GM12878 (cell line): Measurements from ENCODE around the gene ST7. TPM values are rescaled to one million over a fixed set of nuclear protein-coding genes. Genes with fewer than 3 reads are reported as not detected.

Experiments
- ATAC-seq: fragments of 200-7000 bp; cut with Tn5 transposase; 3 replicates; pipeline ENCODE4 v1.9.1; 2020; ENCODE audit warnings: mild to moderate bottlenecking, moderate library complexity
- BruUV-seq: library from RNA; stranded (reverse); fragments of 400-500 nt; replicated peaks from 2 replicates; lab custom pipeline; 2021; lab: Mats Ljungman, UMichigan
- CTCF ChIA-PET: fragments of 300-600 bp; sonication (Branson Sonifier 250); formaldehyde crosslinking; extraction: SDS; loops from one replicate; lab custom pipeline; 2021; ENCODE audit warnings: inconsistent platforms; lab: Yijun Ruan, JAX
- POLR2A ChIA-PET: fragments of 350-600 bp; formaldehyde crosslinking; extraction: SDS; loops from one replicate; lab custom pipeline; 2021; ENCODE audit warnings: inconsistent platforms; lab: Charles Lee
- RAD21 ChIA-PET: fragments of 300-600 bp; sonication (Branson Sonifier 250); formaldehyde crosslinking; loops from one replicate; lab custom pipeline; 2023; ENCODE audit warnings: antibody characterized with exemption; ENCODE audit not compliant: unreplicated experiment; lab: Charles Lee
- SMC1A ChIA-PET: fragments of 300-600 bp; sonication (Branson Sonifier 250); formaldehyde crosslinking; loops from one replicate; lab custom pipeline; 2023; ENCODE audit not compliant: unreplicated experiment, uncharacterized antibody; lab: Charles Lee
- DNase-seq: peaks from one replicate; pipeline ENCODE4 v3.0.0-alpha.2; 2011; ENCODE audit warnings: low read depth, low spot score
- FAIRE-seq: peaks from 3 replicates; lab custom pipeline; 2011; peaks lifted over from hg19 to GRCh38; lab: Jason Lieb, UNC
- H2AFZ ChIP-seq: 2 replicates; pipeline ENCODE4 v1.6.0; 2011; ENCODE audit warnings: low read depth, low read length, control low read depth; ENCODE audit not compliant: control insufficient read depth
- H3K27ac ChIP-seq: 2 replicates; pipeline ENCODE4 v1.5.1; 2011; ENCODE audit warnings: control low read depth; ENCODE audit not compliant: control insufficient read depth, insufficient read depth
- H3K27me3 ChIP-seq, 2 experiments: replicated peaks in 1 of 2; 2 replicates each; pipeline versions ENCODE4 v1.6.0 to v1.6.1; 2011; ENCODE audit warnings: low read length in 1 of 2; ENCODE audit not compliant: control insufficient read depth in 2 of 2, insufficient read depth in 2 of 2
- H3K36me3 ChIP-seq, 2 experiments: 2 replicates each; pipeline ENCODE4 v1.5.1; 2011; ENCODE audit warnings: low read length in 1 of 2; ENCODE audit not compliant: control insufficient read depth in 2 of 2, insufficient read depth in 2 of 2
- H3K4me1 ChIP-seq: 2 replicates; pipeline ENCODE4 v1.6.1; 2011; ENCODE audit warnings: mild to moderate bottlenecking, low read length, moderate library complexity, mixed read lengths; ENCODE audit not compliant: control insufficient read depth, insufficient read depth
- H3K4me2 ChIP-seq: 2 replicates; pipeline ENCODE4 v1.6.0; 2011; ENCODE audit warnings: control low read depth; ENCODE audit not compliant: control insufficient read depth, insufficient read depth
- H3K4me3 ChIP-seq: fragments of 200-600 bp; sonication (generic); 2 replicates; pipeline ENCODE4 v1.5.1; 2016
- H3K79me2 ChIP-seq: 2 replicates; pipeline ENCODE4 v1.6.0; 2011; ENCODE audit warnings: low read length; ENCODE audit not compliant: control insufficient read depth, insufficient read depth
- H3K9ac ChIP-seq: 2 replicates; pipeline ENCODE4 v1.8.0; 2011; ENCODE audit warnings: low read length, control low read depth, mixed read lengths; ENCODE audit not compliant: control insufficient read depth, insufficient read depth
- H3K9me3 ChIP-seq: replicated peaks from 3 replicates; pipeline ENCODE4 v1.5.1; 2011; ENCODE audit warnings: mild to moderate bottlenecking, low read length; ENCODE audit not compliant: control insufficient read depth, insufficient read depth
- H4K20me1 ChIP-seq: 2 replicates; pipeline ENCODE4 v1.6.0; 2011; ENCODE audit not compliant: control insufficient read depth, insufficient read depth
- BACH1 ChIP-seq: fragments of 450-650 bp; IDR thresholded peaks from 2 replicates; pipeline ENCODE4 v1.6.1; 2017; ENCODE audit warnings: mild to moderate bottlenecking, borderline replicate concordance
- BHLHE40 ChIP-seq, 2 experiments: fragments of 450-650 bp in 1 of 2; IDR thresholded peaks; 2 replicates each; pipeline ENCODE4 v1.6.1; 2011 to 2017; ENCODE audit warnings: low read depth in 2 of 2, borderline replicate concordance in 1 of 2, improper control_type of control experiment in 1 of 2, low read length in 1 of 2, mild to moderate bottlenecking in 1 of 2
- CBX5 ChIP-seq: sonication (generic); IDR thresholded peaks from 2 replicates; pipeline ENCODE4 v1.6.1; 2016; ENCODE audit warnings: low read depth, moderate library complexity, mild to moderate bottlenecking, inconsistent platforms
- EP300 ChIP-seq, 2 experiments: fragments of 150-350 bp in 1 of 2; IDR thresholded peaks; 2 replicates each; pipeline ENCODE4 v1.6.1; 2011 to 2012; ENCODE audit warnings: low read depth in 2 of 2, low read length in 2 of 2, borderline replicate concordance in 1 of 2, improper control_type of control experiment in 1 of 2, inconsistent platforms in 1 of 2; ENCODE audit not compliant: control insufficient read depth in 1 of 2
- KAT2A ChIP-seq: conservative IDR thresholded peaks from 2 replicates; pipeline ENCODE4 v1.6.1; 2011; ENCODE audit warnings: low read depth, low read length; ENCODE audit not compliant: control insufficient read depth
- LARP7 ChIP-seq: fragments of 450-650 bp; IDR thresholded peaks from 2 replicates; pipeline ENCODE4 v1.6.1; 2017; ENCODE audit warnings: mild to moderate bottlenecking
- MYC ChIP-seq: IDR thresholded peaks from 2 replicates; pipeline ENCODE4 v1.6.1; 2011; ENCODE audit warnings: mild to moderate bottlenecking, low read length, moderate library complexity, inconsistent platforms; ENCODE audit not compliant: insufficient read depth, insufficient replicate concordance, insufficient read length, severe bottlenecking
- POLR2AphosphoS2 ChIP-seq: IDR thresholded peaks from 2 replicates; pipeline ENCODE4 v1.6.1; 2011; ENCODE audit warnings: low read depth, mild to moderate bottlenecking, low read length, improper control_type of control experiment, moderate library complexity
- RBBP5 ChIP-seq: fragments of 200-600 bp; sonication (generic); conservative IDR thresholded peaks from 2 replicates; pipeline ENCODE4 v1.6.1; 2016
- RCOR1 ChIP-seq: conservative IDR thresholded peaks from 2 replicates; pipeline ENCODE4 v1.6.1; 2012; ENCODE audit warnings: low read depth, low read length, improper control_type of control experiment
- SMAD1 ChIP-seq: fragments of 450-650 bp; IDR thresholded peaks from 2 replicates; pipeline ENCODE4 v1.6.1; 2018; ENCODE audit warnings: mild to moderate bottlenecking, low read depth; ENCODE audit not compliant: partially characterized antibody
- SMAD5 ChIP-seq: IDR thresholded peaks from 2 replicates; pipeline ENCODE4 v1.6.1; 2016; ENCODE audit warnings: antibody characterized with exemption, low read depth
- TBL1XR1 ChIP-seq: IDR thresholded peaks from 2 replicates; pipeline ENCODE4 v1.6.1; 2012; ENCODE audit warnings: low read depth, low read length, improper control_type of control experiment
- ZSCAN29 ChIP-seq: fragments of 450-650 bp; IDR thresholded peaks from 2 replicates; pipeline ENCODE4 v1.6.1; 2017; ENCODE audit warnings: mild to moderate bottlenecking, moderate library complexity
- WGBS: methylation state at CpG from one replicate; pipeline ENCODE4 v1.1.6; 2016; ENCODE audit warnings: low lambda C conversion rate; ENCODE audit not compliant: insufficient replicate concordance, insufficient coverage; ENCODE audit errors: missing lambda C conversion rate; 5-methylcytosine and 5-hydroxymethylcytosine counted together
- in situ Hi-C: fragments of 300-500 bp; cut with MboI; formaldehyde crosslinking; loops from 9 replicates; pipeline ENCODE4 v1.14.3; 2018; ENCODE audit warnings: mixed read lengths
- intact Hi-C: fragments of 100-400 bp; cut with micrococcal nuclease; formaldehyde crosslinking; loops from one replicate; pipeline ENCODE4 v1.14.2; 2022; ENCODE audit not compliant: unreplicated experiment
- polyA plus RNA-seq, 11 experiments: library from polyadenylated mRNA; depleted of rRNA in 4 of 11; unstranded in 6 of 11; stranded (reverse) in 5 of 11; fragments of >200 nt; fragmentation: Nextera tagmentation in 4 of 11; fragmentation: Illumina TruSeq in 1 of 11; extraction: Ambion mirVana in 4 of 11; extraction: Trizol in 1 of 11; gene quantifications; 1 replicate in 1 of 11; 2 replicates in 10 of 11; pipeline versions ENCODE4 v1.2.1 to v1.2.3, GENCODE V29; 2011 to 2016; ENCODE audit warnings: inconsistent platforms in 2 of 11, missing spikeins in 2 of 11, low read depth in 1 of 11
- total RNA-seq, 4 experiments: library from RNA; depleted of rRNA in 3 of 4; stranded (reverse); fragments of >200 nt in 3 of 4; fragmentation: Illumina TruSeq in 1 of 4; extraction: Trizol in 1 of 4; gene quantifications; 2 replicates each; pipeline versions ENCODE4 v1.2.1 to v1.2.3, GENCODE V29; 2013 to 2021
- TF ChIP-seq, protein P1 (sequence below): IDR thresholded peaks from 2 replicates; pipeline ENCODE4 v1.6.1; 2012; ENCODE audit warnings: low read depth, low read length, improper control_type of control experiment
- TF ChIP-seq, protein P2 (sequence below): IDR thresholded peaks from 2 replicates; pipeline ENCODE4 v1.6.1; 2011; ENCODE audit warnings: borderline replicate concordance, low read depth, mild to moderate bottlenecking, moderate library complexity, low read length; ENCODE audit not compliant: insufficient read depth, poor library complexity, severe bottlenecking
- TF ChIP-seq, protein P3 (sequence below): fragments of 450-650 bp; IDR thresholded peaks from 2 replicates; pipeline ENCODE4 v1.6.1; 2016; ENCODE audit warnings: mild to moderate bottlenecking
- TF ChIP-seq, protein P4 (sequence below): IDR thresholded peaks from 2 replicates; pipeline ENCODE4 v1.6.1; 2012; ENCODE audit warnings: low read length, inconsistent platforms

ST7 gene
- total and polyA plus RNA-seq, 10 of the 15 experiments (the other 5 are each of a cell fraction or from before 2014, with no cell fraction given): 27.7 to 76.4 (median 53.6) TPM

DNA sequence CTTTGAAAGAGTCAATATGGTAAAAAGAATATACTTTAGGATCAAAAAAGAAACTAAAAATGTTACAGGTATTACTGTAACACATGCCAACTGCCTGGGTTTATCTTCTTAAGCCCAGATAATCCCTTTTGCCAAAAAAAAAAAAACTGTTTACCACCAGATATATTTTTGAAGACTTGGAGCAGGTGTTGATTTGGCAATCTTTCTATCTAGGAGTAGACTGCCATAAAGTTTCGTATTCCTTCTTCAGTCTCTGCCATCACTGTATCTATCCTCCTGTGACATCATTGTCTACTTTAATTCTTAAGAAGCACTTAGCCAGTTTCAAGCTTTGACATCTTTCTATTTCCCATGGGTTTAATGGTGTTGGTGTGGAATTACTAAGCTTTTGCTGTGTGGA, 161.0 kb downstream of the ST7 start:
- ChIA-PET POLR2A (no interaction called here), CTCF (interaction anchor here (1.1 to 16.7 kb wide), 9 partner anchors 9 to 184 kb away, joined by 3 to 827 read pairs (median 4); no protein-coding TSS in a partner anchor), SMC1A (interaction anchor here (0.9 to 15.4 kb wide), 12 partner anchors 12 to 185 kb away, joined by 3 to 527 read pairs (median 4); no protein-coding TSS in a partner anchor), RAD21 (interaction anchor here (1.3 to 16.7 kb wide), 4 partner anchors 11 to 186 kb away, joined by 4 to 379 read pairs (median 18); no protein-coding TSS in a partner anchor)
- H3K4me2 ChIP-seq: no peak overlapping the region
- no peak for ATAC-seq
- intact Hi-C loops: no loop called here
- no peak overlapping the region for H3K9ac ChIP-seq
- H2AFZ ChIP-seq: no peak overlapping the region
- WGBS: 89% methylated on average over 1 of the region's 1 CpG
- no peaks in the 10 kb centered on the region; a peak in 1 of 4 replicates for H3K36me3 ChIP-seq
- no TSS peak for BruUV-seq
- peaks cover 16% of the 10 kb centered on the region for H3K79me2 ChIP-seq
- in situ Hi-C loops: loop anchor here (5.0 to 10.0 kb wide), 2 partner anchors 59 to 127 kb away; no protein-coding TSS in a partner anchor
- H3K4me3 ChIP-seq: no peak overlapping the region
- no peak for FAIRE-seq
- no peaks in the 10 kb centered on the region for H3K9me3 ChIP-seq
- TF ChIP-seq, protein P1, sequence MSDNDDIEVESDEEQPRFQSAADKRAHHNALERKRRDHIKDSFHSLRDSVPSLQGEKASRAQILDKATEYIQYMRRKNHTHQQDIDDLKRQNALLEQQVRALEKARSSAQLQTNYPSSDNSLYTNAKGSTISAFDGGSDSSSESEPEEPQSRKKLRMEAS: no peak
- no peak for TF ChIP-seq BHLHE40 (IDR thresholded peaks at IDR 0.05; ENCODE audit: borderline replicate concordance in 1 of 2, low read depth in 2 of 2, low read length in 1 of 2)
- TF ChIP-seq, protein P2, sequence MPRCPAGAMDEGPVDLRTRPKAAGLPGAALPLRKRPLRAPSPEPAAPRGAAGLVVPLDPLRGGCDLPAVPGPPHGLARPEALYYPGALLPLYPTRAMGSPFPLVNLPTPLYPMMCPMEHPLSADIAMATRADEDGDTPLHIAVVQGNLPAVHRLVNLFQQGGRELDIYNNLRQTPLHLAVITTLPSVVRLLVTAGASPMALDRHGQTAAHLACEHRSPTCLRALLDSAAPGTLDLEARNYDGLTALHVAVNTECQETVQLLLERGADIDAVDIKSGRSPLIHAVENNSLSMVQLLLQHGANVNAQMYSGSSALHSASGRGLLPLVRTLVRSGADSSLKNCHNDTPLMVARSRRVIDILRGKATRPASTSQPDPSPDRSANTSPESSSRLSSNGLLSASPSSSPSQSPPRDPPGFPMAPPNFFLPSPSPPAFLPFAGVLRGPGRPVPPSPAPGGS: no peak
- no peak for TF ChIP-seq SMAD1
- no peak for TF ChIP-seq CBX5
- no peak for TF ChIP-seq TBL1XR1
- TF ChIP-seq, protein P3, sequence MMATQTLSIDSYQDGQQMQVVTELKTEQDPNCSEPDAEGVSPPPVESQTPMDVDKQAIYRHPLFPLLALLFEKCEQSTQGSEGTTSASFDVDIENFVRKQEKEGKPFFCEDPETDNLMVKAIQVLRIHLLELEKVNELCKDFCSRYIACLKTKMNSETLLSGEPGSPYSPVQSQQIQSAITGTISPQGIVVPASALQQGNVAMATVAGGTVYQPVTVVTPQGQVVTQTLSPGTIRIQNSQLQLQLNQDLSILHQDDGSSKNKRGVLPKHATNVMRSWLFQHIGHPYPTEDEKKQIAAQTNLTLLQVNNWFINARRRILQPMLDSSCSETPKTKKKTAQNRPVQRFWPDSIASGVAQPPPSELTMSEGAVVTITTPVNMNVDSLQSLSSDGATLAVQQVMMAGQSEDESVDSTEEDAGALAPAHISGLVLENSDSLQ: no peak
- TF ChIP-seq EP300 (IDR thresholded peaks at IDR 0.05; ENCODE audit: borderline replicate concordance in 1 of 2, control insufficient read depth in 1 of 2, low read depth in 2 of 2, low read length in 2 of 2): no peak
- TF ChIP-seq SMAD5: no peak
- TF ChIP-seq LARP7: no peak
- TF ChIP-seq KAT2A: no peak
- TF ChIP-seq MYC: no peak
- TF ChIP-seq RBBP5: no peak
- TF ChIP-seq POLR2AphosphoS2: no peak
- no peak for TF ChIP-seq ZSCAN29
- TF ChIP-seq RCOR1: no peak
- TF ChIP-seq, protein P4, sequence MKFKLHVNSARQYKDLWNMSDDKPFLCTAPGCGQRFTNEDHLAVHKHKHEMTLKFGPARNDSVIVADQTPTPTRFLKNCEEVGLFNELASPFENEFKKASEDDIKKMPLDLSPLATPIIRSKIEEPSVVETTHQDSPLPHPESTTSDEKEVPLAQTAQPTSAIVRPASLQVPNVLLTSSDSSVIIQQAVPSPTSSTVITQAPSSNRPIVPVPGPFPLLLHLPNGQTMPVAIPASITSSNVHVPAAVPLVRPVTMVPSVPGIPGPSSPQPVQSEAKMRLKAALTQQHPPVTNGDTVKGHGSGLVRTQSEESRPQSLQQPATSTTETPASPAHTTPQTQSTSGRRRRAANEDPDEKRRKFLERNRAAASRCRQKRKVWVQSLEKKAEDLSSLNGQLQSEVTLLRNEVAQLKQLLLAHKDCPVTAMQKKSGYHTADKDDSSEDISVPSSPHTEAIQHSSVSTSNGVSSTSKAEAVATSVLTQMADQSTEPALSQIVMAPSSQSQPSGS: no peak
- no peak for TF ChIP-seq BACH1
- TF ChIP-seq, all 136 proteins: peak for 0
- no peak for DNase-seq
- Histone ChIP-seq H3K27ac (no peak overlapping the region), H3K4me1 (peaks cover 10% of the 10 kb centered on the region), H4K20me1 (no peaks in the 10 kb centered on the region), H3K27me3 (no peaks in the 10 kb centered on the region)
